WERI-Rb-1 (cell line): Measurements from ENCODE around the gene MUSK.

ENCODE experiments used
- DNase-seq: peaks from one replicate; pipeline ENCODE4 v3.0.0-alpha.2; 2020
- H3K27ac ChIP-seq: fragments of 250-450 bp; sonication (Bioruptor Pico); 2 replicates; pipeline ENCODE4 v1.5.1; 2020; ENCODE audit warnings: mild to moderate bottlenecking, moderate library complexity
- H3K27me3 ChIP-seq: fragments of 250-450 bp; sonication (Bioruptor Pico); 2 replicates; pipeline ENCODE4 v1.5.1; 2021; ENCODE audit warnings: mild to moderate bottlenecking, low read depth, moderate library complexity; ENCODE audit not compliant: insufficient read depth, severe bottlenecking
- H3K36me3 ChIP-seq: fragments of 250-450 bp; sonication (Bioruptor Pico); 2 replicates; pipeline ENCODE4 v1.5.1; 2020; ENCODE audit warnings: mild to moderate bottlenecking, moderate library complexity
- H3K4me3 ChIP-seq: 2 replicates; pipeline ENCODE4 v1.5.1; 2011; ENCODE audit warnings: low read depth, mild to moderate bottlenecking, control low read depth, low read length
- H3K9me3 ChIP-seq: fragments of 250-450 bp; sonication (Bioruptor Pico); 2 replicates; pipeline ENCODE4 v1.5.1; 2021; ENCODE audit warnings: mild to moderate bottlenecking, moderate library complexity; ENCODE audit not compliant: severe bottlenecking
- TF ChIP-seq, protein P1 (sequence below): IDR thresholded peaks from 2 replicates; pipeline ENCODE4 v1.5.1; 2011; ENCODE audit warnings: low read depth, mild to moderate bottlenecking, control low read depth, inconsistent platforms, low read length

The MUSK gene

DNA sequence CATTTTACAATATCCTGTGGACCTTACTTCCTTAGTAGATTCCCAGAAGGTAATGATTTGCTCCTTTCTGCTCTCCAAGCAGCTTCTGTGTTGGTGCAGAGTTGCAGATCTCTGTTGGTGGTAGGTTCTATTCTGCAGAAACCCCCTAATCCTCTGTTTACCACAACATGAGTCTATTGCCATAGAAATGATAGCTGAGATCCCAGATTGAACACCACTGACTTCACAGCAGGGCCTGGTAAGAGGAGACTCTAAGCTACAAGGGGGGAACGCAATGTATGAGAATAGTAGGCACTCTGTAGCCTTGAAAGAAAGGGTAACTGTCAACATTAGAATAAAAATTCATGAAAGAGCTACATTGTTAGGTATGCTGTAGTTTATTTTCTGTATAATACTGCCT, 59.5 kb downstream of the MUSK start:
- DNase-seq: no peak
- Histone ChIP-seq H3K27me3 (peaks cover 74% of the 10 kb centered on the region), H3K4me3 (no peak overlapping the region), H3K9me3 (no peaks in the 10 kb centered on the region), H3K27ac (no peak overlapping the region), H3K36me3 (no peaks in the 10 kb centered on the region)
- TF ChIP-seq, protein P1, sequence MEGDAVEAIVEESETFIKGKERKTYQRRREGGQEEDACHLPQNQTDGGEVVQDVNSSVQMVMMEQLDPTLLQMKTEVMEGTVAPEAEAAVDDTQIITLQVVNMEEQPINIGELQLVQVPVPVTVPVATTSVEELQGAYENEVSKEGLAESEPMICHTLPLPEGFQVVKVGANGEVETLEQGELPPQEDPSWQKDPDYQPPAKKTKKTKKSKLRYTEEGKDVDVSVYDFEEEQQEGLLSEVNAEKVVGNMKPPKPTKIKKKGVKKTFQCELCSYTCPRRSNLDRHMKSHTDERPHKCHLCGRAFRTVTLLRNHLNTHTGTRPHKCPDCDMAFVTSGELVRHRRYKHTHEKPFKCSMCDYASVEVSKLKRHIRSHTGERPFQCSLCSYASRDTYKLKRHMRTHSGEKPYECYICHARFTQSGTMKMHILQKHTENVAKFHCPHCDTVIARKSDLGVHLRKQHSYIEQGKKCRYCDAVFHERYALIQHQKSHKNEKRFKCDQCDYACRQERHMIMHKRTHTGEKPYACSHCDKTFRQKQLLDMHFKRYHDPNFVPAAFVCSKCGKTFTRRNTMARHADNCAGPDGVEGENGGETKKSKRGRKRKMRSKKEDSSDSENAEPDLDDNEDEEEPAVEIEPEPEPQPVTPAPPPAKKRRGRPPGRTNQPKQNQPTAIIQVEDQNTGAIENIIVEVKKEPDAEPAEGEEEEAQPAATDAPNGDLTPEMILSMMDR: no peak

GRCh38 chr9:110729641-110730040, 61.0 kb downstream of the MUSK start:
- DNase-seq: no peak
- H3K27me3 ChIP-seq: peaks cover 73% of the 10 kb centered on the region
- no peak overlapping the region for H3K27ac ChIP-seq
- TF ChIP-seq, protein P1: no peak
- no peak overlapping the region for H3K4me3 ChIP-seq
- H3K9me3 ChIP-seq: no peaks in the 10 kb centered on the region
- H3K36me3 ChIP-seq: no peaks in the 10 kb centered on the region

DNA sequence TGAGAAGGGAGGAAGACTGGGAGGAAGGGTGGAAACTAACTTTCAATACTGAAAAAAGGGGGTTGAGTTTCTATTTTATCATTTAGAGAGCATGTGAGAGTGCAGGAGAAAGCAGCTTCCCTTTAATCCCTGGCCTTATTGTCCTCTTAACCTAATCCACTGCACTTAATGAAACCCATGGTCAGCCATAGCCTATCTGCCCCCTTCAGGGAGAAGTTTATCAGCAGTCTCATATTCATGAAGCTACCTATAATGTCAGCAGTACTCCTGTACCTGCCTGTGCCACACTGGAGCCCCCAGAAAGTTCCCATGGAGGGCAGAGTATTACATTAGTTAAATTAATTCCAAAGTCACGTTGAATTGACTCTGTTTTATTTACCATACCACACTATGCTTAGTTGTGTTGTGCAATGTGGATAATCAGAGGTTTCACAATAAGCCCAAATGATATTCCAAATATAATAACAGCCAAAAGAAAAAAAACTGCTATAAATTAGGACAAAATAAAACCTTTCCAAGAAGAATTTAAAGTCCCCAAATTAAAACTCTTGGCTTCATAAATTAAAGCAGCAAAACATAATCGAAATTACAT, 62.9 kb downstream of the MUSK start:
- Histone ChIP-seq H3K27ac (no peak overlapping the region), H3K36me3 (no peaks in the 10 kb centered on the region), H3K27me3 (peaks cover 80% of the 10 kb centered on the region), H3K4me3 (no peak overlapping the region), H3K9me3 (no peaks in the 10 kb centered on the region)
- TF ChIP-seq, protein P1: no peak
- DNase-seq: no peak

DNA sequence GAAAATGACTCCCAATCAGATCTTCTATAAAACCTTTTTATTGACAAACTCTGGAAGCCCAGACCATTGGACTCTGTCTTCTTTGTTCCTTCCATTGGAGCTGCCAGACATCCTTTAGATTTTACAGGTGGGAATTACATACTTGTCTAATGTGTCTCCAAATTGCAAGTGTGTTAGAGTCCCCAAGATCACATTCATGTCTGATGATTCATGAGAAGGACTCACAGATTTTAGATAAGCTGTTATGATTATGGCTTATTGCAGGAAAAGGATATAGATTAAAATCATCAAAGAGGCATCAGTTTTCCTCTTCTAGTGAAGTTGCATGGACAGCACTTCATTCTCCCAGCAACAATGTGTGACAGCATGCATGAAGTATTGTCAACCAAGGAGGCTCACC, 70.4 kb downstream of the MUSK start:
- H3K4me3 ChIP-seq: no peak overlapping the region
- H3K36me3 ChIP-seq: no peaks in the 10 kb centered on the region
- H3K27ac ChIP-seq: no peak overlapping the region
- H3K27me3 ChIP-seq: peaks cover 71% of the 10 kb centered on the region
- TF ChIP-seq, protein P1: no peak
- DNase-seq: no peak
- H3K9me3 ChIP-seq: no peaks in the 10 kb centered on the region

DNA sequence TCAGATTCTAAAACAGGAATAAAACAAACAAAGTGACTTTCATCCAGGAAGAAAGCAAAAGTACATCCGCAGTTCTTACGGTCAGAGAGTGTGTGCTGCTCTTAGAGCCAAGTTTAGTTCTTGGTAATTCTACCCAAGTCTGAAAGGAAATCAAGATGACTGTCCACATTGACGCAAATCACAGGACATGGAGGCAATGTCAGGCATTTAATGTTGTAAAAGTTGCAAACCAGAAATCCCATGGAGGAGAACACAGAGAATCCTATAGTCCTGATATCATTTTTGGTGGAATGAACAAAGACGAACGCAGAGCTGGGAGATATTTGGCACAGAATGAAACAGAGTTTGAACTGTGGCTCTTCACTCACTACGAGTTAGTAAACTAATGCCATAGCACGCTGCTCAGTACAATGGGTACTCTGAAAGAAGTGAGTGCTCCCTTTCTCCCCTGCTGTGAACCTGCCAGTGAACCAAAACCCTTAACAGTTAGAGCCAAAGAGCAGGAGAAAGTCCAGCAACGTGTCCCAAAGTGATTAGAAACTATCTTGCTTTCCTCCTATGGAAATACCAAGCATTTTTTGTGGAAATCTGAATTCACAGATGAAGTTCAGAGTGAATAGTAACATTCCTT, 74.3 kb downstream of the MUSK start:
- Histone ChIP-seq H3K27me3 (peaks cover 87% of the 10 kb centered on the region), H3K9me3 (no peaks in the 10 kb centered on the region), H3K27ac (no peak overlapping the region), H3K36me3 (no peaks in the 10 kb centered on the region), H3K4me3 (no peak overlapping the region)
- no peak for DNase-seq
- TF ChIP-seq, protein P1: no peak
